Stomach (tissue), 4 donors: Measurements from ENCODE around the gene GEMIN7.

Experiments used
- CTCF ChIP-seq, 7 experiments: fragments of 450-650 bp in 4 of 7; fragments of 200-600 bp in 3 of 7; sonication (generic) in 3 of 7; IDR thresholded peaks; one replicate each; pipeline ENCODE4 v1.5.1; 2016 to 2019; ENCODE audit warnings: antibody characterized with exemption in 7 of 7, control low read depth in 2 of 7, mild to moderate bottlenecking in 1 of 7
- EP300 ChIP-seq: sonication (generic); formaldehyde crosslinking; IDR thresholded peaks from one replicate; pipeline ENCODE4 v1.6.1; 2017; ENCODE audit warnings: antibody characterized with exemption
- POLR2AphosphoS5 ChIP-seq, 3 donors: sonication (generic); formaldehyde crosslinking; IDR thresholded peaks; one replicate each; pipeline ENCODE4 v1.6.1; 2016; ENCODE audit warnings: antibody characterized with exemption in 3 of 3

- TF ChIP-seq EP300: no peak
- no peak for TF ChIP-seq POLR2AphosphoS5 (IDR thresholded peaks at IDR 0.05)
- no peak for TF ChIP-seq CTCF (IDR thresholded peaks at IDR 0.05)
Measured at GRCh38 chr19:45061965-45062364, 17.1 kb upstream of the GEMIN7 start.
